Esophagus squamous epithelium (tissue), 5 donors: ENCODE data around the gene CD6. TPM values are rescaled to one million over a fixed set of nuclear protein-coding genes. Genes with fewer than 3 reads are reported as not detected.

Experiments
- DNase-seq: peaks from one replicate; lab custom pipeline; 2025; lab: John Stamatoyannopoulos, UW
- H3K27ac ChIP-seq, 4 donors: fragments of 200-600 bp; sonication (generic); one replicate each; pipeline ENCODE4 v1.5.1; 2016 to 2019; ENCODE audit warnings: mild to moderate bottlenecking in 1 of 4
- H3K27me3 ChIP-seq, 4 donors: fragments of 200-600 bp; sonication (generic); 1 replicate in 3 of 4; 2 replicates in 1 of 4; pipeline versions ENCODE4 v1.5.1 to v1.6.0; 2017 to 2021; ENCODE audit warnings: antibody characterized with exemption in 1 of 4
- H3K36me3 ChIP-seq, 3 donors: fragments of 200-600 bp; sonication (generic); one replicate each; pipeline ENCODE4 v1.5.1; 2016 to 2019
- H3K4me1 ChIP-seq, 3 donors: fragments of 200-600 bp; sonication (generic); one replicate each; pipeline ENCODE4 v1.5.1; 2017 to 2019
- H3K4me3 ChIP-seq, 4 donors: fragments of 200-600 bp; sonication (generic); 1 replicate in 3 of 4; 2 replicates in 1 of 4; pipeline ENCODE4 v1.5.1; 2016 to 2019; ENCODE audit warnings: mild to moderate bottlenecking in 2 of 4, moderate library complexity in 1 of 4
- H3K9me3 ChIP-seq, 3 donors: fragments of 200-600 bp; sonication (generic); one replicate each; pipeline ENCODE4 v1.5.1; 2016 to 2019
- CTCF ChIP-seq, 6 experiments: fragments of 450-650 bp in 4 of 6; fragments of 200-600 bp in 2 of 6; sonication (generic) in 2 of 6; IDR thresholded peaks; one replicate each; pipeline ENCODE4 v1.5.1; 2016 to 2019; ENCODE audit warnings: antibody characterized with exemption in 6 of 6, mild to moderate bottlenecking in 4 of 6, moderate library complexity in 4 of 6
- POLR2A ChIP-seq, 4 donors: fragments of 450-650 bp; IDR thresholded peaks; one replicate each; pipeline ENCODE4 v1.6.1; 2017; ENCODE audit warnings: antibody characterized with exemption in 4 of 4, mild to moderate bottlenecking in 4 of 4, moderate library complexity in 3 of 4
- WGBS, 2 donors: methylation state at CpG; one replicate each; pipeline ENCODE4 v1.1.5; 2018; 5-methylcytosine and 5-hydroxymethylcytosine counted together
- intact Hi-C: fragments of 100-400 bp; cut with DNase I; formaldehyde crosslinking; loops from one replicate; pipeline ENCODE4 v1.15.0; 2022
- total RNA-seq, 4 donors: library from RNA; depleted of rRNA; stranded (reverse); fragments of >200 nt; gene quantifications; one replicate each; pipeline ENCODE4 v1.1.0, GENCODE V29; 2016
- donor health status: DM: yes; HTN: yes; CAD: no.

Gene CD6
- total RNA-seq, 4 donors from 2014 or later: 0.79 to 4.4 (median 1.4) TPM

- no peak for TF ChIP-seq POLR2A (IDR thresholded peaks at IDR 0.05)
- WGBS, 2 donors: 34 to 39% methylated on average over 3 to 7 of the region's 7 CpGs
- H3K27me3 ChIP-seq: peaks cover 0 to 32% (median 0%) of the 10 kb centered on the region in 4 donors
- no peak overlapping the region for H3K27ac ChIP-seq
- no peak overlapping the region for H3K4me3 ChIP-seq
- peaks cover 5 to 31% (median 10%) of the 10 kb centered on the region in 3 donors for H3K4me1 ChIP-seq
- no peaks in the 10 kb centered on the region for H3K36me3 ChIP-seq
- H3K9me3 ChIP-seq: no peaks in the 10 kb centered on the region
- intact Hi-C loops: no loop called here
- no peak for DNase-seq
These were observed 24.3 kb downstream of the CD6 start for GRCh38 chr11:60995798-60996197.

GRCh38 chr11:60996381-60997138 lies 25.1 kb downstream of the CD6 start:
- Histone ChIP-seq H3K27me3 (peaks cover 0 to 32% (median 0%) of the 10 kb centered on the region in 4 donors), H3K4me1 (peaks cover 5 to 31% (median 10%) of the 10 kb centered on the region in 3 donors), H3K36me3 (no peaks in the 10 kb centered on the region), H3K4me3 (no peak overlapping the region), H3K27ac (no peak overlapping the region), H3K9me3 (no peaks in the 10 kb centered on the region)
- TF ChIP-seq CTCF (IDR thresholded peaks at IDR 0.05) (no peak), POLR2A (IDR thresholded peaks at IDR 0.05) (no peak)
- intact Hi-C loops: no loop called here
- DNase-seq: no peak
- WGBS, 2 donors: 60% methylated on average over 3 of the region's 13 CpGs; no CpG with 5 or more reads in 1 of the 2 donors

GRCh38 chr11:61000426-61000825 lies 28.9 kb downstream of the CD6 start:
- 76 to 89% methylated on average over 7 to 11 of the region's 11 CpGs for WGBS, 2 donors
- intact Hi-C loops: no loop called here
- peaks cover 0 to 10% (median 0%) of the 10 kb centered on the region in 4 donors for H3K27me3 ChIP-seq
- DNase-seq: no peak
- H3K27ac ChIP-seq: no peak overlapping the region
- H3K4me1 ChIP-seq: peaks cover 5 to 32% (median 21%) of the 10 kb centered on the region in 3 donors
- TF ChIP-seq CTCF (IDR thresholded peaks at IDR 0.05): no peak
- no peak for TF ChIP-seq POLR2A (IDR thresholded peaks at IDR 0.05)
- H3K36me3 ChIP-seq: no peaks in the 10 kb centered on the region
- no peaks in the 10 kb centered on the region for H3K9me3 ChIP-seq
- no peak overlapping the region for H3K4me3 ChIP-seq

DNA sequence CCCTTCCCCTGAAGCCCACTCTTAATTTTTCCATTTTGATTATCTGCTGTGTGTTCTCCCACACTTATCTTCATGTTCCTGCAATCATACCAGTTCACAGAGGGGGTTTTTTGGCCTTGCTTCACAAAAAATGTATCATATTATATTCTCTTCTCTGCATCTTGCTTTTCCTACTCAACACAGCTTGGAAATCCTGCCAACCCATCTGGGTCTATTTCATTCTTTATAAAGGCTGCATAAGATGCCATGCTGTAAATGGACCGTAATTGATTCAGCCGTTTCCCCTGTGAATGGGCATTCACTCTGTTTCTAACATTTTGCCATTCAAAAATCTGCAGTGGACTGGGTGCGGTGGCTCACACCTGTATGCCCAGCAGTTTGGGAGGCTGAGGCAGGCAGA lies 30.5 kb downstream of the CD6 start:
- no peak for DNase-seq
- Histone ChIP-seq H3K27me3 (peaks cover 0 to 15% (median 0%) of the 10 kb centered on the region in 4 donors), H3K27ac (no peak overlapping the region), H3K4me3 (no peak overlapping the region), H3K36me3 (no peaks in the 10 kb centered on the region), H3K4me1 (peaks cover 0 to 19% (median 11%) of the 10 kb centered on the region in 3 donors), H3K9me3 (no peaks in the 10 kb centered on the region)
- intact Hi-C loops: no loop called here
- TF ChIP-seq CTCF (IDR thresholded peaks at IDR 0.05) (no peak), POLR2A (IDR thresholded peaks at IDR 0.05) (no peak)
- WGBS, 2 donors: 91 to 95% methylated on average over 2 to 3 of the region's 3 CpGs

- TF ChIP-seq POLR2A (IDR thresholded peaks at IDR 0.05) (no peak), CTCF (IDR thresholded peaks at IDR 0.05) (no peak)
- Histone ChIP-seq H3K27me3 (peaks cover 0 to 21% (median 0%) of the 10 kb centered on the region in 4 donors), H3K27ac (no peak overlapping the region), H3K4me3 (no peak overlapping the region), H3K4me1 (peaks cover 5 to 24% (median 15%) of the 10 kb centered on the region in 3 donors), H3K36me3 (no peaks in the 10 kb centered on the region), H3K9me3 (no peaks in the 10 kb centered on the region)
- intact Hi-C loops: no loop called here
- WGBS, 2 donors: 89 to 93% methylated on average over 7 of the region's 7 CpGs
- DNase-seq: no peak
These were observed 31.1 kb downstream of the CD6 start for GRCh38 chr11:61002598-61002997.
